HCT116 (cell line): ENCODE data around the gene PATE2. TPM values are rescaled to one million over a fixed set of nuclear protein-coding genes. Genes with fewer than 3 reads are reported as not detected.

Experiments used
- ATAC-seq: fragments of 200-7000 bp; cut with Tn5 transposase; 2 replicates; pipeline ENCODE4 v1.9.1; 2020; ENCODE audit warnings: mild to moderate bottlenecking, moderate library complexity
- BruUV-seq: library from RNA; stranded (reverse); fragments of 400-500 nt; replicated peaks from 2 replicates; lab custom pipeline; 2021; lab: Mats Ljungman, UMichigan
- CTCF ChIA-PET: fragments of 300-600 bp; sonication (Branson Sonifier 250); formaldehyde crosslinking; loops from one replicate; lab custom pipeline; 2021; ENCODE audit warnings: antibody characterized with exemption; lab: Charles Lee
- POLR2A ChIA-PET: fragments of 300-600, 350-600 bp; sonication (Branson Sonifier 250); formaldehyde crosslinking; loops from one replicate; lab custom pipeline; 2021; ENCODE audit warnings: antibody characterized with exemption; lab: Charles Lee
- RAD21 ChIA-PET, 2 experiments: fragments of 300-600 bp; sonication (Branson Sonifier 250); formaldehyde crosslinking; loops; one replicate each; lab custom pipeline; 2023; ENCODE audit warnings: low total read pairs in 2 of 2; ENCODE audit not compliant: uncharacterized antibody in 2 of 2, unreplicated experiment in 2 of 2, low non-redundant PET in 1 of 2; lab: Charles Lee
- DNase-seq: peaks from one replicate; pipeline ENCODE4 v3.0.0-alpha.2; 2010; ENCODE audit warnings: low read depth, low spot score
- H2AFZ ChIP-seq: fragments of 200-600 bp; shearing (Covaris generic), sonication (generic); 2 replicates; pipeline ENCODE4 v1.6.1; 2017; ENCODE audit warnings: low read depth, mixed run types, mixed read lengths, antibody characterized with exemption, low read length; ENCODE audit not compliant: poor library complexity, severe bottlenecking
- H3K27ac ChIP-seq: 2 replicates; pipeline ENCODE4 v1.5.1; 2012; ENCODE audit warnings: low read depth, low read length
- H3K27me3 ChIP-seq: fragments of 200-600 bp; sonication (generic); 2 replicates; pipeline ENCODE4 v1.6.1; 2016; ENCODE audit warnings: mixed run types, low read length, mixed read lengths; ENCODE audit not compliant: insufficient read depth
- H3K36me3 ChIP-seq, 2 experiments: fragments of 200-500 bp in 1 of 2; fragments of 200-600 bp in 1 of 2; sonication (Bioruptor generic) in 1 of 2; sonication (generic) in 1 of 2; 2 replicates each; pipeline versions ENCODE4 v1.5.1 to v1.6.1; 2014 to 2016; ENCODE audit warnings: low read length in 2 of 2, inconsistent platforms in 1 of 2, mixed read lengths in 1 of 2, mixed run types in 1 of 2; ENCODE audit not compliant: insufficient read depth in 2 of 2, control insufficient read depth in 1 of 2
- H3K4me1 ChIP-seq, 2 experiments: fragments of 200-600 bp in 1 of 2; sonication (generic) in 1 of 2; 2 replicates each; pipeline versions ENCODE4 v1.5.1 to v1.6.1; 2012 to 2017; ENCODE audit warnings: low read length in 2 of 2, inconsistent platforms in 1 of 2, mild to moderate bottlenecking in 1 of 2, mixed read lengths in 1 of 2, mixed run types in 1 of 2, moderate library complexity in 1 of 2; ENCODE audit not compliant: insufficient read depth in 2 of 2, control insufficient read depth in 1 of 2
- H3K4me2 ChIP-seq: fragments of 200-600 bp; sonication (generic); 2 replicates; pipeline ENCODE4 v1.6.1; 2017; ENCODE audit warnings: mixed run types, low read length, mixed read lengths
- H3K4me3 ChIP-seq, 2 experiments: fragments of 200-600 bp in 1 of 2; sonication (generic) in 1 of 2; replicated peaks in 1 of 2; 2 replicates each; pipeline ENCODE4 v1.5.1; 2011 to 2016; ENCODE audit warnings: low read length in 2 of 2, control low read depth in 1 of 2, low read depth in 1 of 2, mild to moderate bottlenecking in 1 of 2, mixed read lengths in 1 of 2, mixed run types in 1 of 2
- H3K79me2 ChIP-seq: fragments of 200-600 bp; sonication (generic); 2 replicates; pipeline ENCODE4 v1.6.1; 2017; ENCODE audit warnings: mild to moderate bottlenecking, mixed run types, low read length, moderate library complexity, mixed read lengths; ENCODE audit not compliant: insufficient read depth
- H3K9ac ChIP-seq: fragments of 200-600 bp; sonication (generic); 2 replicates; pipeline ENCODE4 v1.6.1; 2016; ENCODE audit warnings: low read length, mixed read lengths
- H3K9me2 ChIP-seq: fragments of 200-600 bp; sonication (generic), shearing (Covaris generic); 2 replicates; pipeline ENCODE4 v1.6.1; 2017; ENCODE audit warnings: mixed run types, mild to moderate bottlenecking, moderate library complexity; ENCODE audit not compliant: insufficient read depth
- H3K9me3 ChIP-seq, 2 experiments: fragments of 200-500 bp in 1 of 2; fragments of 200-600 bp in 1 of 2; sonication (Bioruptor generic) in 1 of 2; sonication (generic) in 1 of 2; 2 replicates each; pipeline ENCODE4 v1.6.1; 2014 to 2017; ENCODE audit warnings: low read length in 2 of 2, mixed read lengths in 2 of 2, inconsistent platforms in 1 of 2, low read depth in 1 of 2, mild to moderate bottlenecking in 1 of 2, mixed run types in 1 of 2, moderate library complexity in 1 of 2; ENCODE audit not compliant: control insufficient read depth in 1 of 2, insufficient read depth in 1 of 2
- H4K20me1 ChIP-seq: fragments of 200-600 bp; sonication (generic), shearing (Covaris generic); 2 replicates; pipeline ENCODE4 v1.6.1; 2017; ENCODE audit warnings: mixed run types, mild to moderate bottlenecking, moderate library complexity; ENCODE audit not compliant: insufficient read depth
- FOSL1 ChIP-seq: IDR thresholded peaks from 2 replicates; pipeline ENCODE4 v1.6.1; 2012; ENCODE audit warnings: low read depth
- MAX ChIP-seq: IDR thresholded peaks from 2 replicates; pipeline ENCODE4 v1.6.1; 2012
- POLR2A ChIP-seq: IDR thresholded peaks from 2 replicates; pipeline ENCODE4 v1.7.0; 2011; ENCODE audit warnings: borderline replicate concordance; ENCODE audit not compliant: insufficient read depth, insufficient read length; ENCODE audit errors: extremely low read depth
- POLR2AphosphoS5 ChIP-seq: IDR thresholded peaks from 2 replicates; pipeline ENCODE4 v1.6.1; 2011; ENCODE audit warnings: mild to moderate bottlenecking, low read depth, low read length, moderate library complexity
- RAD21 ChIP-seq: IDR thresholded peaks from 2 replicates; pipeline ENCODE4 v1.6.1; 2012; ENCODE audit warnings: low read depth, mild to moderate bottlenecking
- SIN3A ChIP-seq: IDR thresholded peaks from 2 replicates; pipeline ENCODE4 v1.6.1; 2012; ENCODE audit warnings: low read depth
- SP1 ChIP-seq: IDR thresholded peaks from 2 replicates; pipeline ENCODE4 v1.6.1; 2012; ENCODE audit warnings: low read depth
- TCF7L2 ChIP-seq: IDR thresholded peaks from 2 replicates; pipeline ENCODE4 v1.7.0; 2011; ENCODE audit warnings: borderline replicate concordance, inconsistent platforms; ENCODE audit not compliant: insufficient read depth, insufficient read length; ENCODE audit errors: extremely low read depth
- YY1 ChIP-seq: IDR thresholded peaks from 2 replicates; pipeline ENCODE4 v1.6.1; 2011; ENCODE audit warnings: low read length, low read depth, moderate library complexity, mild to moderate bottlenecking; ENCODE audit not compliant: insufficient replicate concordance; ENCODE audit errors: extremely low read depth
- ZBTB33 ChIP-seq: IDR thresholded peaks from 2 replicates; pipeline ENCODE4 v1.6.1; 2011; ENCODE audit warnings: mild to moderate bottlenecking, low read length, moderate library complexity; ENCODE audit not compliant: insufficient replicate concordance; ENCODE audit errors: extremely low read depth
- ZFX ChIP-seq: fragments of 450-650 bp; IDR thresholded peaks from 2 replicates; pipeline ENCODE4 v1.6.1; 2017
- intact Hi-C: fragments of 100-400 bp; cut with micrococcal nuclease; formaldehyde crosslinking; loops from 2 replicates; pipeline ENCODE4 v1.10.0; 2022
- total RNA-seq: library from RNA; stranded (reverse); gene quantifications from one replicate; pipeline ENCODE4 v1.2.1, GENCODE V29; 2021; ENCODE audit not compliant: unreplicated experiment
- TF ChIP-seq, protein P1 (sequence below): IDR thresholded peaks from 2 replicates; pipeline ENCODE4 v1.6.1; 2012; ENCODE audit warnings: low read depth
- TF ChIP-seq, protein P2 (sequence below), 3 experiments: fragments of 200-600 bp in 1 of 3; sonication (generic) in 1 of 3; IDR thresholded peaks in 2 of 3; conservative IDR thresholded peaks in 1 of 3; 2 replicates each; pipeline ENCODE4 v1.5.1; 2012 to 2017; ENCODE audit warnings: low read depth in 2 of 3, low read length in 2 of 3, antibody characterized with exemption in 1 of 3, borderline replicate concordance in 1 of 3, control low read depth in 1 of 3, mild to moderate bottlenecking in 1 of 3, mixed read lengths in 1 of 3, mixed run types in 1 of 3, moderate library complexity in 1 of 3; ENCODE audit not compliant: insufficient read depth in 1 of 3

The PATE2 gene
- total RNA-seq, 1 experiment from 2014 or later = not detected

DNA sequence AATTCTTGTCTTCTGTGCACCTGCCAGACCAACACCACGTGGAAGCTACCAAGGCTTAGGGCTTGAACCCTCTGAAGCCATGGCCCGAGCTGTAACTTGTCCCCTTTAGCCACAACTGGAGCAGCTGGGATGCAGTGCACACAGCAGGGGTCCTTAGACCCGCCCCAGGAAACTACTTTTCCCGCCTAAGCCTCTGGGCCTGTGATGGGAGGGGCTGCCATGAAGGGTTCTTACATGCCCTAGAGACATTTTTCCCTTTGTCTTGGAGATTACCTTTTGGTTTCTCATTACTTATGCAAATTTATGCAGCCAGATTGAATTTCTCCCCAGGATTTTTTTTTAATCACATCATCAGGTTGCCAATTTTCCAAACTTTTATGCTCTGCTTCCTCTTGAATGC is 19.0 kb upstream of the PATE2 start:
- intact Hi-C loops = no loop called here
- ChIA-PET CTCF (no interaction called here), POLR2A (no interaction called here), RAD21 (no interaction called here)
- Histone ChIP-seq H3K4me3 (no peak overlapping the region), H3K79me2 (no peaks in the 10 kb centered on the region), H2AFZ (no peak overlapping the region), H3K27ac (no peak overlapping the region), H3K9me3 (peaks cover 0 to 3% of the 10 kb centered on the region in 2 experiments; a peak in 2 of 4 replicates), H3K27me3 (no peaks in the 10 kb centered on the region), H3K9me2 (no peaks in the 10 kb centered on the region), H3K36me3 (no peaks in the 10 kb centered on the region), H4K20me1 (no peaks in the 10 kb centered on the region), H3K9ac (no peak overlapping the region), H3K4me1 (no peaks in the 10 kb centered on the region), H3K4me2 (no peak overlapping the region)
- DNase-seq (no peak), ATAC-seq (no peak)
- TF ChIP-seq POLR2AphosphoS5 (no peak), TCF7L2 (no peak), MAX (no peak), YY1 (no peak), POLR2A (no peak), SIN3A (no peak), SP1 (no peak), FOSL1 (no peak), RAD21 (no peak), ZFX (no peak), ZBTB33 (no peak)
- TF ChIP-seq, protein P1, sequence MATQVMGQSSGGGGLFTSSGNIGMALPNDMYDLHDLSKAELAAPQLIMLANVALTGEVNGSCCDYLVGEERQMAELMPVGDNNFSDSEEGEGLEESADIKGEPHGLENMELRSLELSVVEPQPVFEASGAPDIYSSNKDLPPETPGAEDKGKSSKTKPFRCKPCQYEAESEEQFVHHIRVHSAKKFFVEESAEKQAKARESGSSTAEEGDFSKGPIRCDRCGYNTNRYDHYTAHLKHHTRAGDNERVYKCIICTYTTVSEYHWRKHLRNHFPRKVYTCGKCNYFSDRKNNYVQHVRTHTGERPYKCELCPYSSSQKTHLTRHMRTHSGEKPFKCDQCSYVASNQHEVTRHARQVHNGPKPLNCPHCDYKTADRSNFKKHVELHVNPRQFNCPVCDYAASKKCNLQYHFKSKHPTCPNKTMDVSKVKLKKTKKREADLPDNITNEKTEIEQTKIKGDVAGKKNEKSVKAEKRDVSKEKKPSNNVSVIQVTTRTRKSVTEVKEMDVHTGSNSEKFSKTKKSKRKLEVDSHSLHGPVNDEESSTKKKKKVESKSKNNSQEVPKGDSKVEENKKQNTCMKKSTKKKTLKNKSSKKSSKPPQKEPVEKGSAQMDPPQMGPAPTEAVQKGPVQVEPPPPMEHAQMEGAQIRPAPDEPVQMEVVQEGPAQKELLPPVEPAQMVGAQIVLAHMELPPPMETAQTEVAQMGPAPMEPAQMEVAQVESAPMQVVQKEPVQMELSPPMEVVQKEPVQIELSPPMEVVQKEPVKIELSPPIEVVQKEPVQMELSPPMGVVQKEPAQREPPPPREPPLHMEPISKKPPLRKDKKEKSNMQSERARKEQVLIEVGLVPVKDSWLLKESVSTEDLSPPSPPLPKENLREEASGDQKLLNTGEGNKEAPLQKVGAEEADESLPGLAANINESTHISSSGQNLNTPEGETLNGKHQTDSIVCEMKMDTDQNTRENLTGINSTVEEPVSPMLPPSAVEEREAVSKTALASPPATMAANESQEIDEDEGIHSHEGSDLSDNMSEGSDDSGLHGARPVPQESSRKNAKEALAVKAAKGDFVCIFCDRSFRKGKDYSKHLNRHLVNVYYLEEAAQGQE = no peak
- TF ChIP-seq, protein P2, sequence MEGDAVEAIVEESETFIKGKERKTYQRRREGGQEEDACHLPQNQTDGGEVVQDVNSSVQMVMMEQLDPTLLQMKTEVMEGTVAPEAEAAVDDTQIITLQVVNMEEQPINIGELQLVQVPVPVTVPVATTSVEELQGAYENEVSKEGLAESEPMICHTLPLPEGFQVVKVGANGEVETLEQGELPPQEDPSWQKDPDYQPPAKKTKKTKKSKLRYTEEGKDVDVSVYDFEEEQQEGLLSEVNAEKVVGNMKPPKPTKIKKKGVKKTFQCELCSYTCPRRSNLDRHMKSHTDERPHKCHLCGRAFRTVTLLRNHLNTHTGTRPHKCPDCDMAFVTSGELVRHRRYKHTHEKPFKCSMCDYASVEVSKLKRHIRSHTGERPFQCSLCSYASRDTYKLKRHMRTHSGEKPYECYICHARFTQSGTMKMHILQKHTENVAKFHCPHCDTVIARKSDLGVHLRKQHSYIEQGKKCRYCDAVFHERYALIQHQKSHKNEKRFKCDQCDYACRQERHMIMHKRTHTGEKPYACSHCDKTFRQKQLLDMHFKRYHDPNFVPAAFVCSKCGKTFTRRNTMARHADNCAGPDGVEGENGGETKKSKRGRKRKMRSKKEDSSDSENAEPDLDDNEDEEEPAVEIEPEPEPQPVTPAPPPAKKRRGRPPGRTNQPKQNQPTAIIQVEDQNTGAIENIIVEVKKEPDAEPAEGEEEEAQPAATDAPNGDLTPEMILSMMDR (IDR thresholded peaks at IDR 0.05 in 2 of 3, conservative IDR thresholded peaks at IDR 0.05 in 1 of 3; ENCODE audit: borderline replicate concordance in 1 of 3, insufficient read depth in 1 of 3, low read depth in 2 of 3, low read length in 2 of 3) = no peak
- no TSS peak for BruUV-seq
